ENCODE results near the gene EPHA4.

EPHA4 gene

GRCh38 chr2:221532641-221533040, 39.5 kb downstream of the EPHA4 start:
- TF ChIP-seq EZH2 (optimal IDR thresholded peaks at IDR 0.05; ENCODE audit: low read depth, low read length) (no peak), EZH2phosphoT487 (IDR thresholded peaks at IDR 0.05; ENCODE audit: low read length) (no peak)
- TF ChIP-seq, protein P1, sequence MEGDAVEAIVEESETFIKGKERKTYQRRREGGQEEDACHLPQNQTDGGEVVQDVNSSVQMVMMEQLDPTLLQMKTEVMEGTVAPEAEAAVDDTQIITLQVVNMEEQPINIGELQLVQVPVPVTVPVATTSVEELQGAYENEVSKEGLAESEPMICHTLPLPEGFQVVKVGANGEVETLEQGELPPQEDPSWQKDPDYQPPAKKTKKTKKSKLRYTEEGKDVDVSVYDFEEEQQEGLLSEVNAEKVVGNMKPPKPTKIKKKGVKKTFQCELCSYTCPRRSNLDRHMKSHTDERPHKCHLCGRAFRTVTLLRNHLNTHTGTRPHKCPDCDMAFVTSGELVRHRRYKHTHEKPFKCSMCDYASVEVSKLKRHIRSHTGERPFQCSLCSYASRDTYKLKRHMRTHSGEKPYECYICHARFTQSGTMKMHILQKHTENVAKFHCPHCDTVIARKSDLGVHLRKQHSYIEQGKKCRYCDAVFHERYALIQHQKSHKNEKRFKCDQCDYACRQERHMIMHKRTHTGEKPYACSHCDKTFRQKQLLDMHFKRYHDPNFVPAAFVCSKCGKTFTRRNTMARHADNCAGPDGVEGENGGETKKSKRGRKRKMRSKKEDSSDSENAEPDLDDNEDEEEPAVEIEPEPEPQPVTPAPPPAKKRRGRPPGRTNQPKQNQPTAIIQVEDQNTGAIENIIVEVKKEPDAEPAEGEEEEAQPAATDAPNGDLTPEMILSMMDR (IDR thresholded peaks at IDR 0.05; ENCODE audit: low read length) = no peak
- Histone ChIP-seq H3K9ac (ENCODE audit: low read length) (no peak overlapping the region), H3K4me2 (ENCODE audit: low read depth, low read length) (no peak overlapping the region), H3K4me1 (ENCODE audit: low read length) (no peaks in the 10 kb centered on the region), H3K4me3 (ENCODE audit: low read length) (no peak overlapping the region), H3K79me2 (ENCODE audit: low read length) (no peaks in the 10 kb centered on the region), H3K9me3 (replicated peaks; ENCODE audit: insufficient read depth, low read length) (no peaks in the 10 kb centered on the region), H4K20me1 (ENCODE audit: insufficient read depth, low read length) (no peaks in the 10 kb centered on the region), H3F3A (ENCODE audit: insufficient read depth, low read length) (no peaks in the 10 kb centered on the region), H2AFZ (ENCODE audit: low read length) (no peak overlapping the region), H3K9me2 (replicated peaks; ENCODE audit: insufficient read depth, low read length) (no peaks in the 10 kb centered on the region), H3K27me3 (replicated peaks; ENCODE audit: insufficient read depth, low read length) (no peaks in the 10 kb centered on the region), H3K27ac (ENCODE audit: low read length) (no peak overlapping the region), H3K36me3 (replicated peaks; ENCODE audit: insufficient read depth, low read length) (no peaks in the 10 kb centered on the region)
- DNase-seq = no peak

- H3K27me3 ChIP-seq (replicated peaks; ENCODE audit: insufficient read depth, low read length) = no peaks in the 10 kb centered on the region
- no peak for DNase-seq
- no peaks in the 10 kb centered on the region for H3F3A ChIP-seq (ENCODE audit: insufficient read depth, low read length)
- H3K9ac ChIP-seq (ENCODE audit: low read length) = no peak overlapping the region
- H3K27ac ChIP-seq (ENCODE audit: low read length) = no peak overlapping the region
- no peaks in the 10 kb centered on the region for H3K36me3 ChIP-seq (replicated peaks; ENCODE audit: insufficient read depth, low read length)
- no peaks in the 10 kb centered on the region for H3K9me3 ChIP-seq (replicated peaks; ENCODE audit: insufficient read depth, low read length)
- H3K4me1 ChIP-seq (ENCODE audit: low read length) = no peaks in the 10 kb centered on the region
- H3K9me2 ChIP-seq (replicated peaks; ENCODE audit: insufficient read depth, low read length) = no peaks in the 10 kb centered on the region
- H2AFZ ChIP-seq (ENCODE audit: low read length) = no peak overlapping the region
- H4K20me1 ChIP-seq (ENCODE audit: insufficient read depth, low read length) = no peaks in the 10 kb centered on the region
- no peak overlapping the region for H3K4me2 ChIP-seq (ENCODE audit: low read depth, low read length)
- TF ChIP-seq, protein P1 (IDR thresholded peaks at IDR 0.05; ENCODE audit: low read length) = no peak
- TF ChIP-seq EZH2 (optimal IDR thresholded peaks at IDR 0.05; ENCODE audit: low read depth, low read length) (no peak), EZH2phosphoT487 (IDR thresholded peaks at IDR 0.05; ENCODE audit: low read length) (no peak)
- no peaks in the 10 kb centered on the region for H3K79me2 ChIP-seq (ENCODE audit: low read length)
- H3K4me3 ChIP-seq (ENCODE audit: low read length) = no peak overlapping the region
These were observed 41.5 kb downstream of the EPHA4 start for GRCh38 chr2:221530653-221531037.

GRCh38 chr2:221529943-221530652, 42.0 kb downstream of the EPHA4 start:
- Histone ChIP-seq H3K9me3 (replicated peaks; ENCODE audit: insufficient read depth, low read length) (no peaks in the 10 kb centered on the region), H3K27me3 (replicated peaks; ENCODE audit: insufficient read depth, low read length) (no peaks in the 10 kb centered on the region), H4K20me1 (ENCODE audit: insufficient read depth, low read length) (no peaks in the 10 kb centered on the region), H3K4me2 (ENCODE audit: low read depth, low read length) (no peak overlapping the region), H3K27ac (ENCODE audit: low read length) (no peak overlapping the region), H3K79me2 (ENCODE audit: low read length) (no peaks in the 10 kb centered on the region), H3K9me2 (replicated peaks; ENCODE audit: insufficient read depth, low read length) (no peaks in the 10 kb centered on the region), H2AFZ (ENCODE audit: low read length) (no peak overlapping the region), H3K4me1 (ENCODE audit: low read length) (no peaks in the 10 kb centered on the region), H3K4me3 (ENCODE audit: low read length) (no peak overlapping the region), H3K9ac (ENCODE audit: low read length) (no peak overlapping the region), H3K36me3 (replicated peaks; ENCODE audit: insufficient read depth, low read length) (no peaks in the 10 kb centered on the region), H3F3A (ENCODE audit: insufficient read depth, low read length) (no peaks in the 10 kb centered on the region)
- DNase-seq = no peak
- TF ChIP-seq, protein P1 (IDR thresholded peaks at IDR 0.05; ENCODE audit: low read length) = no peak
- TF ChIP-seq EZH2phosphoT487 (IDR thresholded peaks at IDR 0.05; ENCODE audit: low read length) (no peak), EZH2 (optimal IDR thresholded peaks at IDR 0.05; ENCODE audit: low read depth, low read length) (no peak)
